ENCODE measurements around the gene CLDN24. TPM values are rescaled to one million over a fixed set of nuclear protein-coding genes. Genes with fewer than 3 reads are reported as not detected.

The CLDN24 gene
- total and polyA plus RNA-seq, 5 donors from 2014 or later: not detected

GRCh38 chr4:183345261-183345660 is 23.0 kb upstream of the CLDN24 start:
- H3K27ac ChIP-seq (ENCODE audit: insufficient read depth, low read length, poor library complexity, severe bottlenecking): no peak overlapping the region
- Mint-ChIP-seq H3K4me3 (no peak overlapping the region), H3K36me3 (peaks cover 1% of the 10 kb centered on the region), H3K4me1 (peaks cover 0 to 3% (median 1%) of the 10 kb centered on the region in 4 donors), H3K9me3 (peaks cover 0 to 1% (median 0%) of the 10 kb centered on the region in 7 donors), H3K27me3 (peaks cover 8% of the 10 kb centered on the region), H3K27ac (no peak overlapping the region)
- H3K4me3 ChIP-seq (ENCODE audit: low read depth, low read length): no peak overlapping the region
- ATAC-seq (ENCODE audit: low read depth in 2 of 2) (no peak), DNase-seq (no peak)
- H3K27me3 ChIP-seq (ENCODE audit: control insufficient read depth, insufficient read depth, low read length): no peaks in the 10 kb centered on the region
- H3K9me3 ChIP-seq (ENCODE audit: control insufficient read depth in 2 of 2, low read length in 2 of 2): no peaks in the 10 kb centered on the region
- H3K36me3 ChIP-seq (ENCODE audit: control insufficient read depth, insufficient read depth, low read length): no peaks in the 10 kb centered on the region
- no peaks in the 10 kb centered on the region for H3K4me1 ChIP-seq (ENCODE audit: control insufficient read depth, insufficient read depth, low read length, poor library complexity, severe bottlenecking)

DNA sequence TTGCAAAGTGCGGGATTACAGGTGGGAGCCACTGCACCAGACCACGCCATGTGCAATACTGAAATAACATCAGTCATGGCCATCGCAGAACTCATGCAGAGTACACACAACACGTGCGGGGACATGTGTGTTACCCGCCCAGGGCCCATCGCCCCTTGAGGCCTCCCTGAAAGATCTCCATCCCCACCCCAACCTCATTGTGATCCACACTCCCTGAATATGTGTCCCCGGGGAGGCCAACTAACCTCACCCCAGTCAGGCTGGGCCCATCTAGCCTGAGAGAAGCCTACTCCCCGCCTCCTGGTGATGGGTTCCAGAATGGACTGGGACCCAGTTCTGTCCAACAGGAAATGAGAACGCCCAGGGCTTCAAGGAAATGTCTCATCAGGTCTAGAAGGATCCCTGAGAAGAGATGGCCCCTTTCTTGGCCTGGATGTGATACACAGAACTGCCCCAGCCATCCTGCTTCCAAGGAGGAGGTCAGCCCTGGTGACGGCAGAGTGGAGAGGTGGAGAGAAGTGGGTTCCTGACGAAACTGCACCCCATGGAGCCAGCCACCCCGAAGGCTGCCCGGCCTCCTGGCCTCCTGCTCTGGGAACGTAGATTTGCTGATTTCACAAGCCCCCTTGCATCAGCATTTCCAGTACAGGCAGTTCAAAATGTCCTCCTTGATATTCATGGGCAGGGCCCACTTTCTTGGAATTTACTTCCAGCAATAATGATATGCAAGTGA is 22.5 kb upstream of the CLDN24 start:
- H3K9me3 Mint-ChIP-seq: peaks cover 0 to 1% (median 0%) of the 10 kb centered on the region in 7 donors
- H3K4me3 ChIP-seq (ENCODE audit: low read depth, low read length): no peak overlapping the region
- no peak overlapping the region for H3K27ac Mint-ChIP-seq
- no peak for ATAC-seq (ENCODE audit: low read depth in 2 of 2)
- H3K4me1 Mint-ChIP-seq: peaks cover 0 to 3% (median 1%) of the 10 kb centered on the region in 4 donors
- no peaks in the 10 kb centered on the region for H3K9me3 ChIP-seq (ENCODE audit: control insufficient read depth in 2 of 2, low read length in 2 of 2)
- H3K27me3 ChIP-seq (ENCODE audit: control insufficient read depth, insufficient read depth, low read length): no peaks in the 10 kb centered on the region
- no peaks in the 10 kb centered on the region for H3K4me1 ChIP-seq (ENCODE audit: control insufficient read depth, insufficient read depth, low read length, poor library complexity, severe bottlenecking)
- H3K36me3 ChIP-seq (ENCODE audit: control insufficient read depth, insufficient read depth, low read length): no peaks in the 10 kb centered on the region
- no peak overlapping the region for H3K4me3 Mint-ChIP-seq
- H3K36me3 Mint-ChIP-seq: no peaks in the 10 kb centered on the region
- H3K27ac ChIP-seq (ENCODE audit: insufficient read depth, low read length, poor library complexity, severe bottlenecking): no peak overlapping the region
- H3K27me3 Mint-ChIP-seq: peaks cover 8% of the 10 kb centered on the region
- no peak for DNase-seq

DNA sequence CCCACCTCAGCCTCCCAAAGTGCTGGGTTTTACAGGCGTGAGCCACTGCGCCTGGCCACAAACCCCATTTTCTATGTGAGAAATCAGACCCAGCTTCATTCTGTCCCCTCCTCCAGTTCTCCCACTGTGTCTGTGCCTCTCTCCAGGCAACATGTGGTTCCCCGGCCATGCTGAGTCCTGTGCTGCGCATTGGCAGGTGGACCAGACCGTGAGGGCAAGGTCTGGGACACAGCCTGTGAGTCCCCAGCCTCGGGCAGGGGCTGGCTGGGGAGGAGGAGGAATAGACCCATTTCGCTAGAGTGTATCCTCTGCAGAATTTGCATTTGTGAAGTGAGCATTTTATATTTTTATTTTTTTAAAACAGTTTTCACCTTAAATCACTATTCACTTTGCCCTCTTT is 21.5 kb upstream of the CLDN24 start:
- H3K4me3 Mint-ChIP-seq: no peak overlapping the region

GRCh38 chr4:183342541-183343533 is 20.6 kb upstream of the CLDN24 start:
- DNase-seq: no peak
- Mint-ChIP-seq H3K27me3 (peaks cover 8% of the 10 kb centered on the region), H3K4me1 (peaks cover 0 to 3% (median 0%) of the 10 kb centered on the region in 4 donors), H3K4me3 (no peak overlapping the region), H3K9me3 (peaks cover 0 to 3% (median 0%) of the 10 kb centered on the region in 7 donors), H3K27ac (no peak overlapping the region), H3K36me3 (no peaks in the 10 kb centered on the region)
- no peaks in the 10 kb centered on the region for H3K4me1 ChIP-seq (ENCODE audit: control insufficient read depth, insufficient read depth, low read length, poor library complexity, severe bottlenecking)
- ATAC-seq (ENCODE audit: low read depth in 2 of 2): peak in 1 of 2 donors; percentile 25
- H3K27me3 ChIP-seq (ENCODE audit: control insufficient read depth, insufficient read depth, low read length): no peaks in the 10 kb centered on the region
- H3K27ac ChIP-seq (ENCODE audit: insufficient read depth, low read length, poor library complexity, severe bottlenecking): no peak overlapping the region
- no peaks in the 10 kb centered on the region for H3K36me3 ChIP-seq (ENCODE audit: control insufficient read depth, insufficient read depth, low read length)
- no peak overlapping the region for H3K4me3 ChIP-seq (ENCODE audit: low read depth, low read length)
- H3K9me3 ChIP-seq (ENCODE audit: control insufficient read depth in 2 of 2, low read length in 2 of 2): no peaks in the 10 kb centered on the region

More for the DNA sequence above, 21.5 kb upstream of the CLDN24 start:
- Mint-ChIP-seq H3K27ac (no peak overlapping the region), H3K27me3 (peaks cover 8% of the 10 kb centered on the region), H3K4me1 (peaks cover 0 to 3% (median 0%) of the 10 kb centered on the region in 4 donors), H3K36me3 (no peaks in the 10 kb centered on the region), H3K9me3 (peaks cover 0 to 1% (median 0%) of the 10 kb centered on the region in 7 donors)
- no peak overlapping the region for H3K27ac ChIP-seq (ENCODE audit: insufficient read depth, low read length, poor library complexity, severe bottlenecking)
- DNase-seq: no peak
- ATAC-seq (ENCODE audit: low read depth in 2 of 2): no peak
- no peaks in the 10 kb centered on the region for H3K36me3 ChIP-seq (ENCODE audit: control insufficient read depth, insufficient read depth, low read length)
- H3K4me1 ChIP-seq (ENCODE audit: control insufficient read depth, insufficient read depth, low read length, poor library complexity, severe bottlenecking): no peaks in the 10 kb centered on the region
- no peaks in the 10 kb centered on the region for H3K9me3 ChIP-seq (ENCODE audit: control insufficient read depth in 2 of 2, low read length in 2 of 2)
- no peak overlapping the region for H3K4me3 ChIP-seq (ENCODE audit: low read depth, low read length)
- H3K27me3 ChIP-seq (ENCODE audit: control insufficient read depth, insufficient read depth, low read length): no peaks in the 10 kb centered on the region

- H3K4me3 Mint-ChIP-seq: no peak overlapping the region
- no peak overlapping the region for H3K4me3 ChIP-seq (ENCODE audit: low read depth, low read length)
- H3K27ac Mint-ChIP-seq: no peak overlapping the region
- no peaks in the 10 kb centered on the region for H3K9me3 ChIP-seq (ENCODE audit: control insufficient read depth in 2 of 2, low read length in 2 of 2)
- no peaks in the 10 kb centered on the region for H3K27me3 ChIP-seq (ENCODE audit: control insufficient read depth, insufficient read depth, low read length)
- no peaks in the 10 kb centered on the region for H3K36me3 ChIP-seq (ENCODE audit: control insufficient read depth, insufficient read depth, low read length)
- no peaks in the 10 kb centered on the region for H3K36me3 Mint-ChIP-seq
- no peak overlapping the region for H3K27ac ChIP-seq (ENCODE audit: insufficient read depth, low read length, poor library complexity, severe bottlenecking)
- H3K27me3 Mint-ChIP-seq: no peaks in the 10 kb centered on the region
- peaks cover 0 to 2% (median 0%) of the 10 kb centered on the region in 4 donors for H3K4me1 Mint-ChIP-seq
- DNase-seq (no peak), ATAC-seq (ENCODE audit: low read depth in 2 of 2) (no peak)
- H3K9me3 Mint-ChIP-seq: peaks cover 0 to 2% (median 0%) of the 10 kb centered on the region in 7 donors
- no peaks in the 10 kb centered on the region for H3K4me1 ChIP-seq (ENCODE audit: control insufficient read depth, insufficient read depth, low read length, poor library complexity, severe bottlenecking)
Measured at GRCh38 chr4:183337833-183338232, 15.6 kb upstream of the CLDN24 start.

DNA sequence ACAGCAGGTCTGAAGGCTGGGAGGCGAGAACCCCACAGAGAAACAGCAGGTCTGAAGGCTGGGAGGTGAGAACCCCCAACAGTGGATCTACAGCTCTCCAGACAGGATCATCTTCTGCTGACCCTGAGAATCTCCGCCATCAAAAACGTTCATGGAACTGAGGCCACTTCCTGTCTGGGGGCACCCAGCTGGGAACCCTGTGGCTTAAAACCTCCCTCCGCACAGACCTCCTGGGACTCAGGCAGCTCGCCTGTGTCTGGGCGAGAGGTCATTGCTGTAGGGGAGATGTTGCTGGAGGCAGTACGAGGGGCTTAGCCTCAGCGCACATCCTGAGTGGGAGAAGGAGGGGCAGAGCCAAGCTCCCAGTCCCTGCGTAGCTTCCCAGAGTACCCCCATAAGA is 15.1 kb upstream of the CLDN24 start:
- no peak overlapping the region for H3K27ac ChIP-seq (ENCODE audit: insufficient read depth, low read length, poor library complexity, severe bottlenecking)
- H3K36me3 Mint-ChIP-seq: no peaks in the 10 kb centered on the region
- H3K36me3 ChIP-seq (ENCODE audit: control insufficient read depth, insufficient read depth, low read length): no peaks in the 10 kb centered on the region
- no peak overlapping the region for H3K27ac Mint-ChIP-seq
- DNase-seq: no peak
- no peak overlapping the region for H3K4me3 ChIP-seq (ENCODE audit: low read depth, low read length)
- H3K27me3 ChIP-seq (ENCODE audit: control insufficient read depth, insufficient read depth, low read length): no peaks in the 10 kb centered on the region
- peaks cover 0 to 2% (median 0%) of the 10 kb centered on the region in 4 donors for H3K4me1 Mint-ChIP-seq
- peaks cover 0 to 2% (median 0%) of the 10 kb centered on the region in 7 donors for H3K9me3 Mint-ChIP-seq
- H3K27me3 Mint-ChIP-seq: no peaks in the 10 kb centered on the region
- no peak for ATAC-seq (ENCODE audit: low read depth in 2 of 2)
- H3K9me3 ChIP-seq (ENCODE audit: control insufficient read depth in 2 of 2, low read length in 2 of 2): no peaks in the 10 kb centered on the region
- H3K4me3 Mint-ChIP-seq: no peak overlapping the region
- no peaks in the 10 kb centered on the region for H3K4me1 ChIP-seq (ENCODE audit: control insufficient read depth, insufficient read depth, low read length, poor library complexity, severe bottlenecking)

- no peak overlapping the region for H3K27ac ChIP-seq (ENCODE audit: insufficient read depth, low read length, poor library complexity, severe bottlenecking)
Measured at GRCh38 chr4:183335369-183335940, 13.2 kb upstream of the CLDN24 start.

More at GRCh38 chr4:183335369-183335940, 13.2 kb upstream of the CLDN24 start:
- no peak for DNase-seq
- Mint-ChIP-seq H3K27me3 (no peaks in the 10 kb centered on the region), H3K4me3 (no peak overlapping the region), H3K4me1 (peaks cover 0 to 2% (median 0%) of the 10 kb centered on the region in 4 donors), H3K27ac (no peak overlapping the region), H3K36me3 (no peaks in the 10 kb centered on the region), H3K9me3 (peaks cover 0 to 2% (median 0%) of the 10 kb centered on the region in 7 donors)
- ATAC-seq (ENCODE audit: low read depth in 2 of 2): no peak
- H3K4me1 ChIP-seq (ENCODE audit: control insufficient read depth, insufficient read depth, low read length, poor library complexity, severe bottlenecking): no peaks in the 10 kb centered on the region
- H3K27me3 ChIP-seq (ENCODE audit: control insufficient read depth, insufficient read depth, low read length): no peaks in the 10 kb centered on the region
- no peak overlapping the region for H3K4me3 ChIP-seq (ENCODE audit: low read depth, low read length)
- H3K9me3 ChIP-seq (ENCODE audit: control insufficient read depth in 2 of 2, low read length in 2 of 2): no peaks in the 10 kb centered on the region
- no peaks in the 10 kb centered on the region for H3K36me3 ChIP-seq (ENCODE audit: control insufficient read depth, insufficient read depth, low read length)

Data from CD4-positive, CD25-positive, alpha-beta regulatory T cell (primary cell).